ENCODE measurements around the gene SLC39A11. TPM values are rescaled to one million over a fixed set of nuclear protein-coding genes. Genes with fewer than 3 reads are reported as not detected.

The SLC39A11 gene
- total RNA-seq, 4 donors from 2014 or later: 36.6 to 75.0 (median 40.2) TPM

- TF ChIP-seq, protein P1, sequence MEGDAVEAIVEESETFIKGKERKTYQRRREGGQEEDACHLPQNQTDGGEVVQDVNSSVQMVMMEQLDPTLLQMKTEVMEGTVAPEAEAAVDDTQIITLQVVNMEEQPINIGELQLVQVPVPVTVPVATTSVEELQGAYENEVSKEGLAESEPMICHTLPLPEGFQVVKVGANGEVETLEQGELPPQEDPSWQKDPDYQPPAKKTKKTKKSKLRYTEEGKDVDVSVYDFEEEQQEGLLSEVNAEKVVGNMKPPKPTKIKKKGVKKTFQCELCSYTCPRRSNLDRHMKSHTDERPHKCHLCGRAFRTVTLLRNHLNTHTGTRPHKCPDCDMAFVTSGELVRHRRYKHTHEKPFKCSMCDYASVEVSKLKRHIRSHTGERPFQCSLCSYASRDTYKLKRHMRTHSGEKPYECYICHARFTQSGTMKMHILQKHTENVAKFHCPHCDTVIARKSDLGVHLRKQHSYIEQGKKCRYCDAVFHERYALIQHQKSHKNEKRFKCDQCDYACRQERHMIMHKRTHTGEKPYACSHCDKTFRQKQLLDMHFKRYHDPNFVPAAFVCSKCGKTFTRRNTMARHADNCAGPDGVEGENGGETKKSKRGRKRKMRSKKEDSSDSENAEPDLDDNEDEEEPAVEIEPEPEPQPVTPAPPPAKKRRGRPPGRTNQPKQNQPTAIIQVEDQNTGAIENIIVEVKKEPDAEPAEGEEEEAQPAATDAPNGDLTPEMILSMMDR (IDR thresholded peaks at IDR 0.05; ENCODE audit: low read depth): no peak
Observed at GRCh38 chr17:72614476-72614870, 478.0 kb downstream of the SLC39A11 start.

GRCh38 chr17:72613806-72614292 lies 478.6 kb downstream of the SLC39A11 start:
- TF ChIP-seq, protein P1 (IDR thresholded peaks at IDR 0.05; ENCODE audit: low read depth): no peak

DNA sequence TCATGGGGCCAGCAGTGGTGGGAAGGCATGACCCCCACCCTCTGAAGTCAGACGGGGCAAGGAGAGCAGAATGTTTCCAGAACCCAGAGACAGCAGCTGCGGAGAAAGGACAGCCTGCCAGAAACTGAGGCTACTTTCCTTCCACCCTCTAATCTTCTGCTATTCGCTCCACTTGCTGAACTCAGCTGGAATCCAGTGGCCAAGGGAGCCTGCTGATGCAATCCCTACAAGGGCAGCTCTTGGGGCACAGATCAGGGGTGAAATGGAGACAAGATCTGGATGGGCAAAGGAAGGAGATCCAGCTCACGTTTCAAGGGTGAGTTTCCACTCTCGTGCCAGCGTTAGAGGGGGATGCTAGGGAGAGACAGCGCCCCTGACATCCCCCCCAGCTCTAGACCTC lies 479.1 kb downstream of the SLC39A11 start:
- TF ChIP-seq, protein P1 (IDR thresholded peaks at IDR 0.05; ENCODE audit: low read depth): no peak

DNA sequence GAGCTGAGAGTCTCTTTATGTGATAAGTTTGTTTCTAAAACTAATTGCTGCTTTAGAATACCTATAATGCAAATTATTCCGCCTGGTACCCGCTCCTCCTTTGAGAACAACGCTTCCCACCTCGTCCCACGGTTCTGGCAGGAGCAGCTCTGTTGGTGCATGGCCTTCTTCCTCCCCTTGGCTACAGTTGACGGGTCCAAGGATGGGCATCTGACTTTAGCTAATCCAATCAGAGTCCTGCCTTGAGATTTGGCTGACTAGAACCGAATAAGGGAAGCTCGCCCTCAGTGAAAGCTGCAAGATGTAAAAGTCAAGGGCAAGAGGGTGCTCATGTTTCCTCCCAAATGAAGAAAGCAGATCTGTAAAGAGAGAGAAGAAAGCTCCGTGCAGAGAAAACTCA lies 481.3 kb downstream of the SLC39A11 start:
- TF ChIP-seq, protein P1 (IDR thresholded peaks at IDR 0.05; ENCODE audit: low read depth): no peak

- TF ChIP-seq, protein P1 (IDR thresholded peaks at IDR 0.05; ENCODE audit: low read depth): no peak
Observed at GRCh38 chr17:72609501-72609900, 483.0 kb downstream of the SLC39A11 start.

DNA sequence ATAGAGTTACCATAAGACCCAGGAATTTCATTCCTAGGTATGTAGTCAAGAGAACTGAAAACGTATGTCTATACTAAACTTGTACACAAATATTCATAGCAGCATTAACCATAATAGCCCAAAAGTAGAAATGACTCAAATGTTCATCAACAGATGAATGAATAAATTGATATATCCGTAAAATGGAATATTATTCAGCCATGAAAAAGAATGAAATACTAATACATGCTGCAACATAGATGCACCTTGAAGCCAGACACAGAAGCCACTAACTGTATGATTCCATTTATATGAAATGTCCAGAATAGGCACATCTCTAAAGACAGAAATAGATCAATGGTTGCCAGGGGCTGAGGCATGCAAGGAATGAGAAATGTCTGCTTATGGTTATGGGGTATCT lies 484.1 kb downstream of the SLC39A11 start:
- TF ChIP-seq, protein P1 (IDR thresholded peaks at IDR 0.05; ENCODE audit: low read depth): no peak

DNA sequence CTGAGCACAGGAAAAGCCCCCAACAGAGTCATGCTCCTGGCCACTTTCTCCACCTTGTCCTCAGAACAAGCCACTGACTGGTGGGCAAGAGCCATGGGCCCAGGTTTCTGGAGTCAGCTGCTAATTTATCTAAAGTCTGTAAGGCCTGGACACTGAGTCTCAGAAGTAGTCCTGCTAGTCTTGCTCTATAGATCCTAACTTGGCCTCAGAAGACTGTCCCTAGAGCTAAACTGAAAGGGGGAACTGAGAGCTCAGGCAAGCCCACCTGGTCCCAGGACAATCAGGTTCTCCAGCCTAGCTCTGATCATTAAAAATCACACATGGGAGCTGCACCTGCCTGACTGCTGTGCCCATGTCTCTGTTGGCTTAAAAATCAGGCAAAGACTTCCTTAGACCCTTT lies 485.8 kb downstream of the SLC39A11 start:
- TF ChIP-seq, protein P1 (IDR thresholded peaks at IDR 0.05; ENCODE audit: low read depth): no peak
